Suppressor macrophage (primary cell): Measurements from ENCODE around the gene TMEM234.

ENCODE experiments used
- DNase-seq, 4 experiments: peaks; one replicate each; pipeline ENCODE4 v3.0.0-alpha.2; 2020 to 2022

The TMEM234 gene

DNA sequence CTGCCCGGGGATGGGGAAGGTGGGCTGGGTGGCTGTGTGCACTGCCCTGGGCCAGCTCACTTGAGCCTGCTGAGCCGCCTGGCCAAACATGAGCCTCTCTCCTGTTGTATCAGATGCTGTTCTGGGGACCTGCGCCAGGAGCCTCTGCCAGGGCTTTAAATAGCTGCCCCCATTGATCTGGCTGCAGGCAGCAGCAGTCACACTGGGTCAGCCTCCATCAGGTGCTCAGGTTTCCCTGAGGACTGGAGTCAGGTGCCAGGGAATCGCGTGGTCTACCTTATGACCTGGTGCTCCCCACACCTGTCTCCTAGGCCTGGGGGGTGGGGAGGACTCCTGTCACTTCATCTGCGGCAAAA lies 22.5 kb downstream of the TMEM234 start:
- DNase-seq, result no peak

DNA sequence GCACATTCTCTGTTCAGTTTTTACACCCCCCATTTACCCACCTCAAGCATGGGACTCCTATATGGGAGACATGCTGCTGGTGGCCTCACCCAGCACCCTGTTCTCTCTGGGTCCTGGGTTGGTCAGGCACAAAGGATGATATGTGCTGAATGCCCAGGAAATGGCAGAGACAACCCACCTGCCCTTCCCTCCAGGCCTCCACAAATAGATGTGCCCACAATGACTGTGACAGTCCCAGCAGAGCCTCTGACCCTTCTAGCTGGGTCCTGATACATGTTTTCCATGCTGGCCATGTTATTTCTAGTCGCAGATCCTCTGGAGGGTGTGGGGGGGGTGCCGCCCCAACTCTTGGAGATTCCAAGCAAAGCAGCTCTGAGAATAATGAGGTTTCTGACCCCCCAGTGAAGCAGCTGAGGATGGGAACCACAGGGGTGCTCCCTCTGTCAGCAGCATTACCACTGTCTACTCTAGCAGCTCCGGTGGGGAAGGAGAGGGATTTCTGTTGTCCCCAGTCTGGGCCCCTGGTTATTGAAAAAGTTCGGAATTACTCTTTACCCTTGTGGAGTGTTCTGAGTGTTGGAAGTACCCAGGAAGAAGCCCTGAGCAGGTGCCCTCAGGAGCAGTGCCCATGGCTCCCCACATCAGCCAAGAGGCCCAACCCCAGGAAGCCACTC lies 23.0 kb downstream of the TMEM234 start:
- DNase-seq, result no peak

DNA sequence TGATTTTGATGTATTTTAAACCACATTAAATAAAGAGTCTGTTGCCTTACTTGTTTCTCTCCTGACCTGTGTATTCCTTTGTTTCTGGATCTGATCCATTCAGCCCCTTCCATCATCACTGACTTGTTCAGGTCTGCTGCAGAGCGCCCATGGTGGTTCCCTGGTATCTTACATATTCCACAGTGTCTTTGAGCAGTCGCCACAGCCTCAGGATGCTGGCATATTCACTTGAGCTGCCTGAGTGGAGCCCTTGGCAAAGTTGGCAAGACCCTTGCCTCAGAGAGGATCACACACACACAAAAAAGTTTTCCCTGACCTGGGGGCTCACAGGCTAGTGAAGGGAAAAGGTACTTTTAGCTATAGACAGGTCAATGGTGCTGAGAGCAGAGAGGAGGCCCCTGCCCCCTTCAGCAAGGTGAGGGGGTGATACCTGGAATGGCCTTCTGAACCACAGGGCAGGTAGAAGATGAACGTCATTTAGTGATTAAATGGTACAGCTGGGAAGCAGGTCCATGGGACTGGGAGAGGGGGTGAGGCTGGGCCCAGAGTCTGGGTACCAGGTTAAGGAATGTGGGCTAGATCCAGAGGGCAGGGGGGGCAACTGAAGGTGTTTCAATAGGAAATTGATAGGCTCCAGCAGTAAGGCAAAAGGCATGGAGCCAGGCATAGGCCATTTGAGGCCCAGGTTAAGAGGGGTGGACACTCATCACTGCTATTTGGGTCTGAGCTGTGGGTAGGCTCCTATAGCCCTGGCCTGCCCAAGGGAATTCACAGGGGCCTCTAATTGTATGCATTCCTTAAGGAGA lies 23.7 kb downstream of the TMEM234 start:
- DNase-seq, result no peak

DNA sequence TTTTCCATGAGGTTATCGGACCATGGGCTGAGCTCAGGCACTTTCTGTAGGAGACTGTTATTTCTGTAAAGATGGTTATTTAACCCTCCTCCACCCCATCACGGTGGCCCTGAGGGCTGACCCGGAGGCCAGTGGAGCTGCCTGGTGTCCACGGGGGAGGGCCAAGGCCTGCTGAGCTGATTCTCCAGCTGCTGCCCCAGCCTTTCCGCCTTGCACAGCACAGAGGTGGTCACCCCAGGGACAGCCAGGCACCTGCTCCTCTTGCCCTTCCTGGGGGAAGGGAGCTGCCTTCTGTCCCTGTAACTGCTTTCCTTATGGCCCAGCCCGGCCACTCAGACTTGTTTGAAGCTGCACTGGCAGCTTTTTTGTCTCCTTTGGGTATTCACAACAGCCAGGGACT lies 24.3 kb downstream of the TMEM234 start:
- no peak for DNase-seq

DNA sequence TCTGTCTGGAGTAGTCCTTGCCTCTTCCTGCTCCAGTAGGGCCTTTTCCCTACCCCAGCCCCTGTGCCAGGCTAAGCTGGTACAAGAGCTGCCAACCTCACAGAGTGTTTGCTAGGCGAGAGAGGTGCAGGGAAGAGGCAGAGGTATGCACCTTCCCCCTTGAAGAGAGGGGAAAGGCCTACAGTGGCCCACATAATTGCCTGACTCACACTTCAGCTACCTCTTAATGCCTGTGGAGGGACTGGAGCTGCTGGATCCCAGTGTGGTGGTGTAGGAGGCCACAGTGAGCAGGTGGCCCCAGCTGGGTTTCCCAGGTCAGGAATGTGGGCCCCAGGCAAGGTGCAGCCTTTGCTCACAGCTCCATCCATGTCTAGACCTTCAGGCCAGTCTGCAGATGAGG lies 25.1 kb downstream of the TMEM234 start:
- DNase-seq, result no peak

DNA sequence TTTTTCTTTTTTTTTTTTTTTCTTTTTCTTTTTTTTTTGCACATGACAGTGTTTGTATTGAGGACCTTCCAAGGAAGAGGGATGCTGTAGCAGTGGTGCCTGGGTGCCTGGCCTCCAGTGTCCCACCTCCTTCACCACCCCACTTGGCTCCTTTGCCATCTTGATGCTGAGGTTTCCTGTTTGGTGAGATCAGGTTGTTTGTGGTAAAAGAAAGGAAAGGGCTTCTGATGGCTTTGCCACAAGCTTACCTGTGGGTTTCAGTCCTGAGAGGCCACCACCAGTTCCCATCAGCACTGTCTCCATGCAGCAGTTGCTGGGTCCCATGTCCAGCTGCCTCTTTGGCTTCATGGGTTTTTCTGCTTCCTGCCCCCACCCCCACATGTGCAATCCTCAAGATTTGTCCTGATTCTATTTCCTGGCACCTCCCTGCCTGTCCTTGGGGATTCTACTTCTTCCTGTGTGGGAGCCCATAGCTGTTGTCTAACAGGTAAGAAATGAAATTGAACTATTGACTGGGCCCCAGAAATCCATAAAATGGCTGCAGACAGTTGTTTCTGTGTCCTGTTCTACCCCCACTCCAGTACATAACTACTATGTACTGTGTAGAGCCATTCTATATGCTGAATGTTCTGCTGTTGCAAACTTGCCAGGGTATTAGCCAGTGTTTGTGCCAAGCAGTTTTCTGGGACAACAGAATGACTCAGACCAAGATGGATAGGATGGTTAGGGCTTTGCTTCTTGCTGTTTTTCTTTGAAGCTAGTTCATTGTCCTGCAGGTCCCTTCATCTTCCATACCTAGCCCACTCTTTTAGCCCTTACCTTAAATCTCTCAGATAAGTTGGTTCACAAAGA lies 26.0 kb downstream of the TMEM234 start:
- DNase-seq, result no peak

DNA sequence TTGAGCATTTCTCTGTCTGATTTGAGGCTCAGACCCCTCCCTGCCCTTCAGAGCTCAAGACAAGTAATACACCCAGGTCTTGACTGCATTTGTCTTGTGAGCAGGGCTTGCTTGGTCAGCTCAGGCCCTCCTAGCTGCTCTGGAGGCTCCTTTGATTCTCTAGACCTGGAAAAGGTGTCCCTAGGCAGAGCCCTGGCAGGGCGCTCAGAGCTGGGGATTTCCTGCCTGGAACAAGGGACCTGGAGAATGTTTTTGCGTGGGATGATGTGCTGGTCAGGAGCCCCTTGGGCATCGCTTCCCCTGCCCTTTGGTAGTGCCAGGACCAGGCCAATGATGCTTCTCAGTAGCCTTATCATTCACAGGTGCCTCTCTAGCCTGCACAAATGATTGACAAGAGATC lies 26.6 kb downstream of the TMEM234 start:
- no peak for DNase-seq

DNA sequence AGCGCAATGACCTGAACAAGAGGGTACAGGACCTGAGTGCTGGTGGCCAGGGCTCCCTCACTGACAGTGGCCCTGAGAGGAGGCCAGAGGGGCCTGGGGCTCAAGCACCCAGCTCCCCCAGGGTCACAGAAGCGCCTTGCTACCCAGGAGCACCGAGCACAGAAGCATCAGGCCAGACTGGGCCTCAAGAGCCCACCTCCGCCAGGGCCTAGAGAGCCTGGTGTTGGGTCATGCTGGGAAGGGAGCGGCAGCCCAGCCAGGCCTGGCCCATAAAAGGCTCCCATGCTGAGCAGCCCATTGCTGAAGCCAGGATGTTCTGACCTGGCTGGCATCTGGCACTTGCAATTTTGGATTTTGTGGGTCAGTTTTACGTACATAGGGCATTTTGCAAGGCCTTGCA lies 27.2 kb downstream of the TMEM234 start:
- no peak for DNase-seq

DNA sequence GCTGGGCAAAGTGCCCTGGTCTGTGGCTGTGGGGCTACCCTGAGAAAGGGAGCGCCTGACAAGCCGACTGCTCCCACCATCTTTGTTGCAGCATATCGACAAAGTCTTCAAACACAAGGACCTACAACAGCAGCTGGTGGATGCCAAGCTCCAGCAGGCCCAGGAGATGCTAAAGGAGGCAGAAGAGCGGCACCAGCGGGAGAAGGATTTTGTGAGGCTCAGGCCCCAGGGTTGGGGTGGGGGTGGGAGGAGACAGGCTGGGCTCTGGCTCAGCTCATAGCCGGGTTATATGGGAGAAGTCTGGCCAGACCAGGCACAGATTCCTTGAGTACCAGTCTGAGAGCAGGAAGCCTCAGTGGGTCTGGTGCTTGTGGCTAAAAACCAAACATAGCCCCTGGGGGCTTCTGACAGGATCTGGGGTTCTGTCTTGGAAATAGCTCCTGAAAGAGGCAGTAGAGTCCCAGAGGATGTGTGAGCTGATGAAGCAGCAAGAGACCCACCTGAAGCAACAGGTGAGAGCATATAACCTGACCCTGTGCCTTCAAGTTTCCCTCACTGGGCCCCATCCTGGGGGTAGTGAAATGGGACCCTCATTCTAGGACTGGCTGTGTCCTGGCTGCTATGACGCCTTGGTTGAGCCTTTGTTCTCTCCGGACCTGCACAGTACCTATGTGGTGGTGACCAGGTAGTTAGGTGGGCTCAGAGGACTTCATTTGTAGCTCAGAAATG lies 29.8 kb downstream of the TMEM234 start:
- DNase-seq, result no peak

DNA sequence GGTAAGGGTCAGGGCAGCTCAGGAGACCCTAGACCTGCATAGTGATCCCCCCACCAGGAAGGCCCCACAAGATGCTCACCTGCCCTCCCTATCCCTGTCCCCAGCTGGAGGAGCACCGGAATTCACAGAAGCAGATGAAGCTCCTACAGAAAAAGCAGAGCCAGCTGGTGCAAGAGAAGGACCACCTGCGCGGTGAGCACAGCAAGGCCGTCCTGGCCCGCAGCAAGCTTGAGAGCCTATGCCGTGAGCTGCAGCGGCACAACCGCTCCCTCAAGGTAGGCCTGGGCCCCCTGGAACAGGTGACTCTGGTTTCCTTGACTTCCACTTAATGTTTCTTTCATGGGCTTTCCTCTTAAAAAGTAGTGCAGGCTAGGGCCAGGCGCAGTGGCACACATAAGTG lies 34.3 kb downstream of the TMEM234 start:
- DNase-seq, result no peak

DNA sequence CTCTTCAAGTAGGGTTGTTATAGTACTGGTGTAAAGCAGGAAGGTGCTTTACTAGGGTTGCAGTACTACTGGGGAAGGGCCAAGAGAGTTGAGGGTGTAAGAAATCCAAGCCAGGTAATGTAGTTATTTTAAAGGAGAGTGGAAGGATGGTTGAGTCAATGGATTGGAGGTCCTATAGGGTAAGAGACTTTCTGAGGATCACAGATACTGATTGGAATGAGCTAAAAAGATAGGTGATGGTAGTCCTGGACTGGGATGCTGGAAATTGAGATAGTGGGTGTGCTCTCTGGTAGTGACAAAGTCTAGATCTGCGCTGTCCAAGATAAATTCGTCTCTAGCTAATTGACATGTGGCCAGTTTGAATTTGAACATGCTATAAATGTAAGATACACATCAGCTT lies 35.7 kb downstream of the TMEM234 start:
- DNase-seq, result no peak

DNA sequence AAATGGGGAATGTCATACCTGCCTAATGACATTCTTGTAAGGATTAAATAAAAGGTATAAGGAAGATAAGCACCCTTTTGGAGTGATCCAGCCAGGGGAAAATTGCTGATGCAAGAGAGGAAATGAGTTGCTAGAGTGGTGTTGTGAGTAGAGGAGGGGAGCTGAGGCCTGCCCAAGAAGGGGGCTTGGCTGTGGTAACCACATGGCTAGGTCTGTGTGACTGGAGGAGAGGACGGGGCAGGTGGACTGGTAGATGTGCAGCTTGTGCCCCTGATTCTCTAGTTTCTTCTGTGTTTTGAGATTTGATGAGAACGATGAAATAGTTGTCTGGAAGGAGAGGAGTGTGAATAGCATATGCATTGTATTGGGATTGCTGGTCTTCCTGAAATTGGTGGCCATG lies 36.1 kb downstream of the TMEM234 start:
- no peak for DNase-seq

DNA sequence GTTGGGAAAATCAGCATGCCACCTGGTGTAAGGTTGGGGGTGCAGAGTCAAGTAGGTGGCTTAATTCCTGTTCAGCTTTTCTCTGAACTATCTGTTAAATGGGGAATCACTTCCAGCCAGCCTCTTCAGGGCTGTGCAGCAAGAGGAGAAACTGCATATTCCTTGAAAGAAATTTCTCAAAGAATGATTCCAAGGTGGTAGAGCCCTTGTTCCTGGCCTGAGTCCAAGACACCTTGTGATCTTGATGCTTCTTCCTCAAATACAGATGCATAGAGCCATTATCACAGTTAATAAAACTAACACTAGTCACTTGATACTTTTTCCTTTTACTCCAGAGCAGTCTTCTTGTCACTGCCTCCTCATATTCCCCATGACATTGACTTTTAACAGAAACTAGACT lies 37.5 kb downstream of the TMEM234 start:
- DNase-seq, result peak; percentile 38 to 57 (median 52)

DNA sequence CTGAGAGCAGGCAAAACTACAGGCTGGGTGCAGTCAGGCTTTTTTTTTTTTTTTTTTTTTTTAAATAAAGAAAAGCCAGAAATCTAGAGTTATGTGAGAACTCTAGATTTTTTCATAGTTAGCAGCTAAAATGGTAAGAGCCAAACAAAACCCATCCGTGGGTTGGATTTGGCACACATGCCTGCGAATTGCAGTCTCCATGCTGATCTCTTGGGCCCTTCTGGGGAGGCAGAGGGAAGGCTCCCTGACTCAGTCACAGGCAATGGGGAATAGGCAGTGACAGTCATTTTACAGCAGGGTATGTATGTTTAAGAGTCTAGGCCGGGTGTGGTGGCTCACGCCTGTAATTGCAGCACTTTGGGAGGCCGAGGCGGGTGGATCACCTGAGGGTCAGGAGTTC lies 40.1 kb downstream of the TMEM234 start:
- no peak for DNase-seq

DNA sequence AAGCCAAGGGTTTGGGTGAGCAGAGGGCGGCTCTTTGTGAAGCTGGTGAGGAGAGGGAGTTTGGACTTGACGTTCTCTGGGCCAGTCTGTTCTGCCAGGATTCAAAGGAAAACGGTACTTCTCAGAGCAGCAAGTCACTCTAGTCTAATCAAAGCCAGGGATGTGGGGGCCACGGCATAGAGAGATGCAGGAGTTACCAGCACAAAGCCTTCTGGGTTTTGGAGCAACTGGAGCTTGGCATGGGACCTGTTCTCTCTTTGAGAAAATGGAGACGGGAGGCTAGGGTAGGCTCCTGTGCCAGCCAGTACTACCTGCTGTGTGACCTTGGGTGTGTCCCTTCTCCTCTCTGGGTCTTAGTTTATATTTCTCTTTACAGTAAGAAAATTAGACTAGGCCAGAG lies 40.6 kb downstream of the TMEM234 start:
- DNase-seq, result no peak

DNA sequence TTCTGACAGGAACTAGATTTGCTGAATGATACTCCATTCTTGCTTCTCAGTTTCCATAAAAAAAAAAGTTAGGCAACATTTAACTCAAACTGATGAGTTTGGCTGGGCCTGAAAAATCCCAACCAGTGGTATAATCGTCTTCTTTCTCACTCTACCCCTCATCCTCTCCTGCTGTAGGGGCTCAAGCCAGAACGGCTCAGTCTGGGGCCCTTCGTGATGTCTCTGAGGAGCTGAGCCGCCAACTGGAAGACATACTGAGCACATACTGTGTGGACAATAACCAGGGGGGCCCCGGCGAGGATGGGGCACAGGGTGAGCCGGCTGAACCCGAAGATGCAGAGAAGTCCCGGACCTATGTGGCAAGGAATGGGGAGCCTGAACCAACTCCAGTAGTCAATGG lies 41.1 kb downstream of the TMEM234 start:
- DNase-seq, result no peak

DNA sequence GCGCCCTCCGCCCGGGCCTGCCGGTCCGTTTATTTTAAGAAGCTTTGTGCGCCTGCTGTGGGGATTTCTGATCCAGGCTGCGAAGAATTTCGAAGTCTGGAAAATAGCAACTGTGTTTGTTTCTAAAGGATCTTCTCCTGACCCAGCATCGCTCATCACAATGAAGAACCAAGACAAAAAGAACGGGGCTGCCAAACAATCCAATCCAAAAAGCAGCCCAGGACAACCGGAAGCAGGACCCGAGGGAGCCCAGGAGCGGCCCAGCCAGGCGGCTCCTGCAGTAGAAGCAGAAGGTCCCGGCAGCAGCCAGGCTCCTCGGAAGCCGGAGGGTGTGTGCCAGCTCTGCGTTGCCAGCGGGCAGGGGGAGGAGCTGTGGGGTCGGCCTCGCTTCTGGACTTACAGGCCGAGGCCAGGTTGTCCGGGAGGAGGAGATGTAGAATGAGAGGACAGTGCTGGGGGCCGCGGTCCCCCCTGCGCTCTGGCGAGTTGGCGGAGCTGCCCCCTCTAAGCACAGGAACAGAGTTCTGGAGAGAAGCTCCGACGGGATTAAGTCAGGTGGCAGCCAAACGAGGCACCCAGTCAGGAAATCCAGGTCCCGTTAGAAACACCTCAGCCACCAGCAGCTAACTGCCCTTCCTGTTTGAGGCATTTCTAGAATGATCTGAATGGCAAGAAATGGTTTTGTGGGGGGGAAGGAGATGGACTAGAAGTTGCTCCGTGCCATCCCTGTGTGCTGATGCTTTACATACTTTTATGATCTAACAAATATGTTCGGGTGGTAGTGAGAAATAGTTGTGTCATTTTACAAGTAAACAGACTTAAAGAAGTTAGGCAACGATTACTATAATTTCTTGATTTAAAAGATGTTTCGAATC lies 41.7 kb downstream of the TMEM234 start:
- peak; percentile 48 to 75 (median 62) for DNase-seq

DNA sequence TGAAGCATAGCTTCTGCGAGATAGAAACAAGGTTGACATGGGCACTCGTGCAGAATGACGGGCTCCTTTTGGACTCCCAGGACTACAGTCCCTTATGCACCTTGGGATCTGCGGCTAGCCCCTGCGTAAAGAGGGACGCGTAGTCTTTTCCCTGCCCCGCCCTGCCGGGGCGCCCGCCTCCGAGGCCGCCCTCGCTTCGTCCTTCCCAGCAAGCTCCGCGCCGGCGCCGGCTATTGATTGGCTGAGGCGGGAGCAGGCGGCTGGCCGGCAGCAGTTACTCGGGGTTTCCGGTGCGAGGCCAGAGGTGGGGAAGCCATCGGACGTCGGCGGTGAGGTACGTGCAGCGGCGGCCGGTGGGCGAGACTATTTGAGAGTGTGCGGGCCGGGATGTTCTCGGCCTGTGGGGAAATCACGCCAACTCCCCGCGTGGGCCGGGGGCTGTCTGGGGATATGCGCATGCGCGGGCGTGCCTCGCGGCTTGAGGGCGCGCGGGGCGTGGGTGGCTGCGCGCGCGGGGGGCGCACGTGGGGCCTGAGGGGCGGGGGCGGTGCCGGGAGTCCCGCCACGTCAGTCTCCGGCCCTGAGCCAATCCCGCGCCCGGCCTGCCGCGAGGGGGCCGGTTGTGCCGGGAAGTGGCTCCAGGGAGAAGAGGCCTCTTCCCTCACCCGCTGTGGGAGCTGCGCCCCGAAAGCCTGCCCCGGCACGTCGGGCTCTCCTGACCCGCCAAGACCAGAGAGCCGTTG lies 42.5 kb downstream of the TMEM234 start, which contains the start of gene TXLNA:
Gene TXLNA (plus strand): TSS at position 233 of the 743 bp plus-strand sequence. CDS start 671 bp downstream, outside the sequence.
- DNase-seq, result peak; percentile 94 to 98 (median 96)

DNA sequence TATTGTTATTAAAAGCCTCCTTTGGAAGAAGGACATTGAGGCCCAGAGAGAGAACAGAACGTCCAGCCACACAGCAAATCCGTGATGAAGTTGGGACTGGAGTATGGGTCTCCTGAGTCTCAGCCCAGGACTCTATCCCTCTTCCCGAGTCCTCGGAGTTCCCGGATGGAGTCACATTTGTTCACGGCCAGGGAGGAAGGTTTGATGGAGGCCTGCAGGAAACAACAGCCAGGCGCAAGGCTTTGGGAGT lies 43.0 kb downstream of the TMEM234 start:
- no peak for DNase-seq

DNA sequence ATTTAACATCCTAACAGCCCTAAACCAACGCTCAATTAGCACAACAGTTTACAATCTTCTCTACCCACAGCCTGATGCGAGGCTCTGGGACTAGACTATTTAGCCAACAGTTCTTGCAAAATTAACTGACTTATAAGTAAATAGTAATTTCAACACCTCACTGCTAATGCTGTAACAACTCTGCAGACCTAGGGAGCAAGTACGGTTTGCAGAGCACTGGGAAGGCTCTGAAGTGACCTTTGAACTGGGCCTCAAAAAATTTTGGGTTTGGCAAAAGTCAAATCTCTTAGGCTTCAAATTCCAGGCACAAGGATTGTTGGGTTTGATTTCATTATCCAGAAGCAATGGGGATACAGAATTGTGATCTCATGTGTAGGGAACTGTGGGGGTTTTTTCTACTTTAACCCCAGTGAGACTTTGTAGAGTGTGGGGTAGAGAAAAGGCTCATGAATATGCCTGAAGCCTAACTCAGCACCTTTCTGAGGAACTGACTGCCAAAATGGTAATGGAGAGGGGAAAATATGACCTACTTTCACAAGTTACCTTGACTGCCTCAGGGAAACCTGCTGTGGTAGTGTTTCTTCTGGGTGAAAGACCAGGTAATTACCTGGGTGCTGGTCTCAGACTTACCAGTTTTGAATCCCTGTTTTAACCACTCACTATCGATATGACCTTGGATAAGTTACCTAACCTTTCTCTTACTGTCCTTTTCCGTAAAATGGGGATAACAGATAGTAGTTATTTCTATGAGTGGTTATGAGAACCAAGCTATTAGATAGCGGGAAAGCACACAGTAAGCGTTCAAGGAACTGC lies 43.6 kb downstream of the TMEM234 start:
- DNase-seq, result peak; percentile 19 to 63 (median 53)
